AG09309 (cell line): Measurements from ENCODE around the gene TXNRD1.
"Not testable (repeated sequence)": the region's sequence is repeated elsewhere in the genome, so short reads cannot be mapped to it uniquely, and the experiment has no call there.

Source experiments
- DNase-seq: peaks from one replicate; pipeline ENCODE4 v3.0.0-alpha.2; 2010; ENCODE audit warnings: low read depth
- H3K4me3 ChIP-seq: 2 replicates; pipeline ENCODE4 v1.5.1; 2011; ENCODE audit warnings: mild to moderate bottlenecking, low read depth, low read length, moderate library complexity; ENCODE audit not compliant: control insufficient read depth
- TF ChIP-seq, protein P1 (sequence below): IDR thresholded peaks from 2 replicates; pipeline ENCODE4 v1.5.1; 2011; ENCODE audit warnings: mild to moderate bottlenecking, low read depth, low read length, inconsistent platforms; ENCODE audit not compliant: insufficient read depth, control insufficient read depth; ENCODE audit errors: missing control alignments

The TXNRD1 gene

GRCh38 chr12:104384141-104384880, 168.7 kb downstream of the TXNRD1 start:
- H3K4me3 ChIP-seq = no peak overlapping the region
- no peak for DNase-seq
- TF ChIP-seq, protein P1, sequence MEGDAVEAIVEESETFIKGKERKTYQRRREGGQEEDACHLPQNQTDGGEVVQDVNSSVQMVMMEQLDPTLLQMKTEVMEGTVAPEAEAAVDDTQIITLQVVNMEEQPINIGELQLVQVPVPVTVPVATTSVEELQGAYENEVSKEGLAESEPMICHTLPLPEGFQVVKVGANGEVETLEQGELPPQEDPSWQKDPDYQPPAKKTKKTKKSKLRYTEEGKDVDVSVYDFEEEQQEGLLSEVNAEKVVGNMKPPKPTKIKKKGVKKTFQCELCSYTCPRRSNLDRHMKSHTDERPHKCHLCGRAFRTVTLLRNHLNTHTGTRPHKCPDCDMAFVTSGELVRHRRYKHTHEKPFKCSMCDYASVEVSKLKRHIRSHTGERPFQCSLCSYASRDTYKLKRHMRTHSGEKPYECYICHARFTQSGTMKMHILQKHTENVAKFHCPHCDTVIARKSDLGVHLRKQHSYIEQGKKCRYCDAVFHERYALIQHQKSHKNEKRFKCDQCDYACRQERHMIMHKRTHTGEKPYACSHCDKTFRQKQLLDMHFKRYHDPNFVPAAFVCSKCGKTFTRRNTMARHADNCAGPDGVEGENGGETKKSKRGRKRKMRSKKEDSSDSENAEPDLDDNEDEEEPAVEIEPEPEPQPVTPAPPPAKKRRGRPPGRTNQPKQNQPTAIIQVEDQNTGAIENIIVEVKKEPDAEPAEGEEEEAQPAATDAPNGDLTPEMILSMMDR = no peak

GRCh38 chr12:104385510-104385909, 169.9 kb downstream of the TXNRD1 start:
- H3K4me3 ChIP-seq = no peak overlapping the region
- no peak for DNase-seq
- TF ChIP-seq, protein P1 = no peak

GRCh38 chr12:104386461-104386860, 170.9 kb downstream of the TXNRD1 start:
- no peak overlapping the region for H3K4me3 ChIP-seq
- no peak for DNase-seq
- TF ChIP-seq, protein P1 = no peak

DNA sequence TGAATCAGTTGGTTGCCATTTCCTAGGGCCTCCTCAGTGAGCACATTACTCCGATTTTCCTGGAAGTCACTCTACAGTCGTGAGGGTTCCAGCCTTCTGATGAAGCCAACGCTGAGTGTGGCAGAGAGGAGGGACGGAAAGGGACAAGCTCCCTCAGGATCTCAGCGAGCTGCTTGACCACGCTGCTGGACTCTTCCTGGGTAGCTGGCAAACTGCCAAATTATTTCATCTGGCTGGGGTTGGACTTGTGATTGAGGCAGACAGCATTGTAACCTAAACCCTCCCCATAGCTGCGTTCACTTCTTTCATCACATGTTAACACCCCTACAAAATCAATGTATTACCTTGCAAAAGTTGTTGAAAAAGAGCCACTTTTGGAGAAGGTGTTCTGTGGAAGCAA, 171.6 kb downstream of the TXNRD1 start:
- H3K4me3 ChIP-seq = no peak overlapping the region
- no peak for DNase-seq
- TF ChIP-seq, protein P1 = no peak

DNA sequence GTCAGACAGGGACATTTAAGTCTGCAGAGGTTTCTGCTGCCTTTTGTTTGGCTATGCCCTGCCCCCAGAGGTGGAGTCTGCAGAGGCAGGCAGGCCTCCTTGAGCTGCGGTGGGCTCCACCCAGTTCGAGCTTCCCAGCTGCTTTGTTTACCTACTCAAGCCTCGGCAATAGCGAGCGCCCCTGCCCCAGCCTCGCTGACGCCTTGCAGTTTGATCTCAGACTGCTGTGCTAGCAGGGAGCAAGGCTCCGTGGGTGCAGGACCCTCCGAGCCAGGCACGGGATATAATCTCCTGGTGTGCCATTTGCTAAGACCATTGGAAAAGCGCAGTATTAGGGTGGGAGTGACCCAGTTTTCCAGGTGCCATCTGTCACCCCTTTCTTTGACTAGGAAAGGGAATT, 178.5 kb downstream of the TXNRD1 start:
- DNase-seq = not testable (repeated sequence)

More for the DNA sequence above, 178.5 kb downstream of the TXNRD1 start:
- not testable (repeated sequence) for H3K4me3 ChIP-seq
